Body of pancreas (tissue), 4 donors: ENCODE measurements around the gene ATE1.

Experiments used
- CTCF ChIP-seq, 7 experiments: fragments of 450-650 bp in 4 of 7; fragments of 200-600 bp in 3 of 7; sonication (generic) in 3 of 7; IDR thresholded peaks; one replicate each; pipeline ENCODE4 v1.5.1; 2016 to 2019; ENCODE audit warnings: antibody characterized with exemption in 7 of 7
- POLR2A ChIP-seq, 3 donors: fragments of 450-650 bp; IDR thresholded peaks; one replicate each; pipeline ENCODE4 v1.6.1; 2016; ENCODE audit warnings: antibody characterized with exemption in 3 of 3, mild to moderate bottlenecking in 2 of 3

DNA sequence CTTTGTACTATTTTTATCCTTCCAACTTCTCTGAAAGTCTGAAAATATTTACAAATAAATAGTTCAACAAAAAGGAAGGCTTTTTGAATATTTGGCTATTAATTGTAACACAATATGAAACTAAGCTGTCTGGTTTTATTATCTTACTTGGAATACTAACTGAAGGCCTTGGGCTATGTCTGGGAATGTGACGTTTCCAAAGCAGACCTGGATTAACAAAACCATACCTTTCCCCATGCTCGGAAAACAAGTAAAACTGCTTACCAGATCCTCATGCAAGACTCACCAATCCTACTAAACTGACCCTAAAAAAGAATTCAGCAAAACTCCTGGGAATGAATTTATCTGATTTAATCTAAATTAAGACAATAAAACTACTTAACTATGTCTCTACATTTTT, 116.4 kb downstream of the ATE1 start:
- no peak for TF ChIP-seq POLR2A (IDR thresholded peaks at IDR 0.05)
- no peak for TF ChIP-seq CTCF (IDR thresholded peaks at IDR 0.05)
